ENCODE measurements around the gene HDX. TPM values are rescaled to one million over a fixed set of nuclear protein-coding genes. Genes with fewer than 3 reads are reported as not detected.

The HDX gene
- total and polyA plus RNA-seq, 2 experiments from 2014 or later = 2.1 to 2.7 TPM

DNA sequence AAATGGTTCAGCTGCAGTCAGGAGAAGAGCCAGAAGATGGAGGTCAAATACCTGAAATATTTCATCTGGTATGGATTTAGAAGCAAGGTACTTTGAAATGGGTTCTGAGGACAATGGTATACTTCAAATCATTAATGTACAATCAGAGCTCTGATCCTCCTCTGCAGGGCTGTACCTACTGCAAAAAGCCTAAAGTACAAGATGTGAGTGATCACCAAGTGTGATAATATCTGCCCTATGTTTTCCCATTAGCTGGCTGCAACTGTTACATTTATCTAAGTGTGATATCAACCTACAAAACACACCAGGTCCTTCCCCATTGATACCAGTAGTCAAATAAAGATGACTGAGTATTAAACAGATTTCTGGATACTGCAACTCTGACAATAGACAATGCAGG, 25.1 kb downstream of the HDX start:
- TF ChIP-seq, protein P1, sequence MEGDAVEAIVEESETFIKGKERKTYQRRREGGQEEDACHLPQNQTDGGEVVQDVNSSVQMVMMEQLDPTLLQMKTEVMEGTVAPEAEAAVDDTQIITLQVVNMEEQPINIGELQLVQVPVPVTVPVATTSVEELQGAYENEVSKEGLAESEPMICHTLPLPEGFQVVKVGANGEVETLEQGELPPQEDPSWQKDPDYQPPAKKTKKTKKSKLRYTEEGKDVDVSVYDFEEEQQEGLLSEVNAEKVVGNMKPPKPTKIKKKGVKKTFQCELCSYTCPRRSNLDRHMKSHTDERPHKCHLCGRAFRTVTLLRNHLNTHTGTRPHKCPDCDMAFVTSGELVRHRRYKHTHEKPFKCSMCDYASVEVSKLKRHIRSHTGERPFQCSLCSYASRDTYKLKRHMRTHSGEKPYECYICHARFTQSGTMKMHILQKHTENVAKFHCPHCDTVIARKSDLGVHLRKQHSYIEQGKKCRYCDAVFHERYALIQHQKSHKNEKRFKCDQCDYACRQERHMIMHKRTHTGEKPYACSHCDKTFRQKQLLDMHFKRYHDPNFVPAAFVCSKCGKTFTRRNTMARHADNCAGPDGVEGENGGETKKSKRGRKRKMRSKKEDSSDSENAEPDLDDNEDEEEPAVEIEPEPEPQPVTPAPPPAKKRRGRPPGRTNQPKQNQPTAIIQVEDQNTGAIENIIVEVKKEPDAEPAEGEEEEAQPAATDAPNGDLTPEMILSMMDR (IDR thresholded peaks at IDR 0.05; ENCODE audit: low read depth, low read length) = no peak
- no peaks in the 10 kb centered on the region for H3K4me1 ChIP-seq (ENCODE audit: low read depth)
- H3K27ac ChIP-seq = no peak overlapping the region
- no peaks in the 10 kb centered on the region for H3K27me3 ChIP-seq
- no peaks in the 10 kb centered on the region for H3K36me3 ChIP-seq
- no peak for DNase-seq (ENCODE audit: low read depth in 1 of 2, low spot score in 1 of 2)
- H3K4me3 ChIP-seq = no peak overlapping the region
- no peaks in the 10 kb centered on the region for H3K9me3 ChIP-seq (ENCODE audit: low read depth)

- Histone ChIP-seq H3K9me3 (ENCODE audit: low read depth) (no peaks in the 10 kb centered on the region), H3K4me3 (no peak overlapping the region), H3K36me3 (no peaks in the 10 kb centered on the region), H3K27me3 (no peaks in the 10 kb centered on the region), H3K27ac (no peak overlapping the region), H3K4me1 (ENCODE audit: low read depth) (no peaks in the 10 kb centered on the region)
- DNase-seq (ENCODE audit: low read depth in 1 of 2, low spot score in 1 of 2) = no peak
- TF ChIP-seq, protein P1 (IDR thresholded peaks at IDR 0.05; ENCODE audit: low read depth, low read length) = no peak
These were observed 26.7 kb downstream of the HDX start for GRCh38 chrX:84475596-84475995.

GRCh38 chrX:84475101-84475500, 27.2 kb downstream of the HDX start:
- H3K27ac ChIP-seq = no peak overlapping the region

DNA sequence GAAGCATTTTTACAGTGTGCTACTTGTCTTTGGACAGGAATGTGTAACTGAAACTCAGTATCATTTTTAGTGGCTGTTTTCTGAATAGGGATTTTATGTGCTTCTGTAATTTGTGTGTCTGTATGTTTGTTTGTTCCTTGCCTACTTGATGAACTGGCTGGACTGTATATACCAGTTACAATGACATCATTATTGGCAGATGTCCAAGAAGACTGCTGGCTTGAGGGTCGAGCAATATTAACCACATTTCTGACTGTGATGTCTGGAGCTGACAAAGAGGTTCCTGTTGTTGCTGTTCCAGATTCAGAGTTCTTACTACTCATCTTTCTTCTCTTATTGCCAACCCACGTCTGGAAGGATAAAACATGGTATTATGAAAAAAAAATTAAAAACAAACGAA, 33.0 kb downstream of the HDX start:
- H3K4me3 ChIP-seq = no peak overlapping the region
- no peaks in the 10 kb centered on the region for H3K36me3 ChIP-seq
- DNase-seq (ENCODE audit: low read depth in 1 of 2, low spot score in 1 of 2) = peak; percentile 14 to 41
- H3K9me3 ChIP-seq (ENCODE audit: low read depth) = no peaks in the 10 kb centered on the region
- H3K27ac ChIP-seq = no peak overlapping the region
- no peaks in the 10 kb centered on the region for H3K27me3 ChIP-seq
- H3K4me1 ChIP-seq (ENCODE audit: low read depth) = no peaks in the 10 kb centered on the region
- TF ChIP-seq, protein P1 (IDR thresholded peaks at IDR 0.05; ENCODE audit: low read depth, low read length) = no peak

More at GRCh38 chrX:84475101-84475500, 27.2 kb downstream of the HDX start:
- no peaks in the 10 kb centered on the region for H3K9me3 ChIP-seq (ENCODE audit: low read depth)
- no peaks in the 10 kb centered on the region for H3K36me3 ChIP-seq
- no peak overlapping the region for H3K4me3 ChIP-seq
- no peak for DNase-seq (ENCODE audit: low read depth in 1 of 2, low spot score in 1 of 2)
- H3K27me3 ChIP-seq = no peaks in the 10 kb centered on the region
- TF ChIP-seq, protein P1 (IDR thresholded peaks at IDR 0.05; ENCODE audit: low read depth, low read length) = no peak
- no peaks in the 10 kb centered on the region for H3K4me1 ChIP-seq (ENCODE audit: low read depth)

GRCh38 chrX:84467898-84468297, 34.4 kb downstream of the HDX start:
- Histone ChIP-seq H3K4me1 (ENCODE audit: low read depth) (no peaks in the 10 kb centered on the region), H3K27ac (no peak overlapping the region), H3K36me3 (no peaks in the 10 kb centered on the region), H3K27me3 (no peaks in the 10 kb centered on the region), H3K9me3 (ENCODE audit: low read depth) (no peaks in the 10 kb centered on the region), H3K4me3 (no peak overlapping the region)
- TF ChIP-seq, protein P1 (IDR thresholded peaks at IDR 0.05; ENCODE audit: low read depth, low read length) = no peak
- no peak for DNase-seq (ENCODE audit: low read depth in 1 of 2, low spot score in 1 of 2)

Data from cardiac muscle cell (in vitro differentiated cells and primary cell).